ENCODE results near the gene AGBL3. TPM values are rescaled to one million over a fixed set of nuclear protein-coding genes. Genes with fewer than 3 reads are reported as not detected.

The AGBL3 gene
- total and polyA plus RNA-seq, 9 of the 15 experiments (the other 6 are each of a cell fraction or from before 2014, with no cell fraction given): 0.54 to 2.9 (median 1.7) TPM

GRCh38 chr7:135170274-135170997 is 184.1 kb downstream of the AGBL3 start, which contains the start of gene CYREN (continued):
- TF ChIP-seq ARID3B (CRISPR knock-in tag; IDR thresholded peaks at IDR 0.05; ENCODE audit: borderline replicate concordance) (no peak), HNRNPLL (IDR thresholded peaks at IDR 0.05; ENCODE audit: low read depth, low read length, poor library complexity, severe bottlenecking) (peak; percentile 81), ERF (CRISPR knock-in tag; IDR thresholded peaks at IDR 0.05) (peak; percentile 87), TEAD2 (tag; IDR thresholded peaks at IDR 0.05) (0 out of 2 replicates have a peak, but pooled peaks have one; percentile 17), MYC (IDR thresholded peaks at IDR 0.05; ENCODE audit: low read depth, low read length) (peak; percentile 80; the same call in 1 of the 2 replicates), MYC (CRISPR knock-in tag; IDR thresholded peaks at IDR 0.05; ENCODE audit: borderline replicate concordance, low read depth) (peak; percentile 85), RUNX1 (IDR thresholded peaks at IDR 0.05; ENCODE audit: low read depth) (peak; percentile 62), SMAD4 (CRISPR knock-in tag; conservative IDR thresholded peaks at IDR 0.05) (peak; percentile 94), KLF13 (tag; IDR thresholded peaks at IDR 0.05; ENCODE audit: borderline replicate concordance, low read depth) (no peak), CCNT2 (IDR thresholded peaks at IDR 0.05; ENCODE audit: borderline replicate concordance, extremely low read depth, insufficient read length, low read depth, low read length) (peak; percentile 88), ZNF280B (CRISPR knock-in tag; IDR thresholded peaks at IDR 0.05) (no peak), SP1 (CRISPR knock-in tag; IDR thresholded peaks at IDR 0.05) (peak; percentile 97), HDAC3 (IDR thresholded peaks at IDR 0.05; ENCODE audit: borderline replicate concordance, partially characterized antibody) (no peak), ZNF263 (CRISPR knock-in tag; IDR thresholded peaks at IDR 0.05; ENCODE audit: borderline replicate concordance) (peak; percentile 62; the same call in 1 of the 2 replicates), BRF2 (IDR thresholded peaks at IDR 0.05; ENCODE audit: borderline replicate concordance, insufficient read depth, insufficient read length) (no peak), TAF1 (IDR thresholded peaks at IDR 0.05; ENCODE audit: control insufficient read depth, extremely low read depth, insufficient read depth, low read length, severe bottlenecking) (peak; percentile 93), SRSF3 (IDR thresholded peaks at IDR 0.05; ENCODE audit: insufficient read depth, low read length) (no peak), SMARCC2 (IDR thresholded peaks at IDR 0.05; ENCODE audit: low read depth) (no peak), SETDB1 (IDR thresholded peaks at IDR 0.05; ENCODE audit: low read length) (peak; percentile 19), SRSF7 (optimal IDR thresholded peaks at IDR 0.05; ENCODE audit: low read depth, low read length) (no peak), MCM3 (IDR thresholded peaks at IDR 0.05) (no peak)
